K562 (cell line): ENCODE measurements around the gene RARA. TPM values are rescaled to one million over a fixed set of nuclear protein-coding genes. Genes with fewer than 3 reads are reported as not detected.

ENCODE experiments used
- ATAC-seq: fragments of 200-7000 bp; cut with Tn5 transposase; 3 replicates; pipeline ENCODE4 v1.9.1; 2020; ENCODE audit warnings: moderate library complexity
- BruUV-seq: library from RNA; stranded (reverse); fragments of 400-500 nt; replicated peaks from 2 replicates; lab custom pipeline; 2021; lab: Mats Ljungman, UMichigan
- CTCF ChIA-PET: fragments of 300-600 bp; formaldehyde crosslinking; extraction: SDS; loops from one replicate; lab custom pipeline; 2021; ENCODE audit warnings: low intra/inter-chr PET ratio; lab: Yijun Ruan, JAX
- POLR2A ChIA-PET: fragments of 300-600, 350-650 bp; sonication (Branson Sonifier 250); formaldehyde crosslinking; extraction: SDS; loops from one replicate; lab custom pipeline; 2021; ENCODE audit warnings: antibody characterized with exemption, inconsistent platforms; lab: Yijun Ruan, JAX
- DNase-seq, 4 experiments: peaks; one replicate each; pipeline versions ENCODE4 v3.0.0 to v3.0.0-alpha.2; 2011 to 2018; ENCODE audit warnings: low spot score in 3 of 4, mixed read lengths in 3 of 4; ENCODE audit errors: extremely low read depth in 1 of 4
- FAIRE-seq: peaks from 2 replicates; lab custom pipeline; 2011; peaks lifted over from hg19 to GRCh38; lab: Jason Lieb, UNC
- H2AFZ ChIP-seq: 2 replicates; pipeline ENCODE4 v1.6.0; 2011; ENCODE audit warnings: low read depth, low read length, control low read depth, inconsistent platforms
- H3K27ac ChIP-seq: fragments of 200-600 bp; 3 replicates; pipeline ENCODE4 v1.8.0; 2011; ENCODE audit warnings: low read depth, mild to moderate bottlenecking, control low read depth, inconsistent platforms, low read length, moderate library complexity, mixed read lengths; ENCODE audit errors: extremely low read depth
- H3K27me3 ChIP-seq, 2 experiments: fragments of 300-600 bp in 1 of 2; 2 replicates in 1 of 2; 3 replicates in 1 of 2; pipeline versions ENCODE4 v1.6.0 to v1.8.0; 2011; ENCODE audit warnings: inconsistent platforms in 2 of 2, low read length in 2 of 2, mild to moderate bottlenecking in 1 of 2, mixed read lengths in 1 of 2, moderate library complexity in 1 of 2; ENCODE audit not compliant: control insufficient read depth in 2 of 2, insufficient read depth in 2 of 2
- H3K36me3 ChIP-seq: fragments of 300-600 bp; 3 replicates; pipeline ENCODE4 v1.8.0; 2011; ENCODE audit warnings: mild to moderate bottlenecking, low read length, inconsistent platforms; ENCODE audit not compliant: control insufficient read depth, insufficient read depth
- H3K4me1 ChIP-seq, 2 experiments: fragments of 200-600 bp in 1 of 2; replicated peaks in 1 of 2; 2 replicates in 1 of 2; 3 replicates in 1 of 2; pipeline versions ENCODE4 v1.5.1 to v1.8.0; 2011; ENCODE audit warnings: inconsistent platforms in 2 of 2, low read length in 2 of 2, mild to moderate bottlenecking in 1 of 2, mixed read lengths in 1 of 2, moderate library complexity in 1 of 2; ENCODE audit not compliant: control insufficient read depth in 2 of 2, insufficient read depth in 2 of 2
- H3K4me2 ChIP-seq: 2 replicates; pipeline ENCODE4 v1.6.1; 2011; ENCODE audit warnings: low read length, control low read depth, inconsistent platforms, mixed read lengths; ENCODE audit not compliant: insufficient read depth
- H3K4me3 ChIP-seq: fragments of 200-600 bp; sonication (generic), shearing (Covaris generic); 2 replicates; pipeline ENCODE4 v1.5.1; 2016; ENCODE audit warnings: control low read depth, inconsistent platforms
- H3K79me2 ChIP-seq: fragments of 200-600 bp; 3 replicates; pipeline ENCODE4 v1.8.0; 2011; ENCODE audit warnings: low read length, inconsistent platforms; ENCODE audit not compliant: control insufficient read depth, insufficient read depth
- H3K9ac ChIP-seq, 2 experiments: 2 replicates each; pipeline versions ENCODE4 v1.6.0 to v1.6.1; 2011; ENCODE audit warnings: low read depth in 2 of 2, low read length in 2 of 2, control low read depth in 1 of 2, inconsistent platforms in 1 of 2, mild to moderate bottlenecking in 1 of 2, mixed read lengths in 1 of 2; ENCODE audit not compliant: insufficient read depth in 1 of 2
- H3K9me1 ChIP-seq: one replicate; pipeline ENCODE4 v1.6.0; 2011; ENCODE audit warnings: inconsistent platforms, mild to moderate bottlenecking, low read length, moderate library complexity; ENCODE audit not compliant: control insufficient read depth, insufficient read depth
- H3K9me3 ChIP-seq: replicated peaks from 2 replicates; pipeline ENCODE4 v1.5.1; 2011; ENCODE audit warnings: low read depth, low read length, inconsistent platforms; ENCODE audit not compliant: control insufficient read depth, insufficient read depth
- H4K20me1 ChIP-seq: replicated peaks from 2 replicates; pipeline ENCODE4 v1.6.1; 2011; ENCODE audit warnings: low read length, inconsistent platforms, mixed read lengths; ENCODE audit not compliant: control insufficient read depth, insufficient read depth
- CXXC5 ChIP-seq: fragments of 250-450 bp; sonication (Bioruptor Pico); IDR thresholded peaks from 2 replicates; pipeline ENCODE4 v1.8.0; 2022; ENCODE audit warnings: inconsistent platforms, mild to moderate bottlenecking, moderate library complexity
- ELF2 ChIP-seq: fragments of 250-450 bp; sonication (Bioruptor Pico); IDR thresholded peaks from 2 replicates; pipeline ENCODE4 v1.5.0; 2021; ENCODE audit warnings: mild to moderate bottlenecking
- HEY1 ChIP-seq: fragments of 250-450 bp; sonication (Bioruptor Pico); IDR thresholded peaks from 2 replicates; pipeline ENCODE4 v1.5.0; 2020; ENCODE audit warnings: mild to moderate bottlenecking, moderate library complexity, borderline replicate concordance
- KDM2B ChIP-seq: fragments of 250-450 bp; sonication (Bioruptor Pico); IDR thresholded peaks from 2 replicates; pipeline ENCODE4 v1.8.0; 2021; ENCODE audit warnings: mild to moderate bottlenecking, moderate library complexity
- MTA1 ChIP-seq: fragments of 450-650 bp; IDR thresholded peaks from 2 replicates; pipeline ENCODE4 v1.6.1; 2017; ENCODE audit warnings: borderline replicate concordance
- NFE2L1 ChIP-seq: fragments of 450-650 bp; IDR thresholded peaks from 2 replicates; pipeline ENCODE4 v1.6.1; 2016; ENCODE audit warnings: missing genetic modification characterization, low read depth, mild to moderate bottlenecking, missing compliant biosample characterization, moderate library complexity, borderline replicate concordance
- RBBP5 ChIP-seq: fragments of 200-600 bp; sonication (generic); IDR thresholded peaks from 2 replicates; pipeline ENCODE4 v1.6.1; 2012; ENCODE audit warnings: borderline replicate concordance, mild to moderate bottlenecking, low read length, control low read depth, inconsistent platforms; ENCODE audit not compliant: insufficient read depth, poor library complexity, severe bottlenecking
- TCF3 ChIP-seq: sonication (generic); formaldehyde crosslinking; IDR thresholded peaks from 2 replicates; pipeline ENCODE4 v1.4.0; 2020; ENCODE audit warnings: mild to moderate bottlenecking, missing genetic modification reagents
- ZNF184 ChIP-seq: sonication (generic); formaldehyde crosslinking; IDR thresholded peaks from 2 replicates; pipeline ENCODE4 v1.5.0; 2020; ENCODE audit warnings: missing genetic modification reagents
- WGBS: fragments of 100-300 bp; shearing (Covaris generic); methylation state at CpG from one replicate; pipeline ENCODE4 v1.1.6; 2016; ENCODE audit warnings: low coverage, mixed read lengths; ENCODE audit not compliant: insufficient coverage; ENCODE audit errors: missing lambda C conversion rate; 5-methylcytosine and 5-hydroxymethylcytosine counted together
- in situ Hi-C: fragments of 300-500 bp; cut with MboI; formaldehyde crosslinking; loops from 4 replicates; pipeline ENCODE4 v1.15.0; 2018; ENCODE audit warnings: inconsistent platforms, mixed read lengths
- intact Hi-C: fragments of 100-400 bp; cut with micrococcal nuclease; formaldehyde crosslinking; loops from 2 replicates; pipeline ENCODE4 v1.14.2; 2022
- polyA plus RNA-seq, 8 experiments: library from polyadenylated mRNA; depleted of rRNA in 4 of 8; stranded (reverse) in 5 of 8; unstranded in 3 of 8; fragments of >200 nt; fragmentation: Nextera tagmentation in 2 of 8; fragmentation: Illumina TruSeq in 1 of 8; extraction: Ambion mirVana in 2 of 8; extraction: Trizol in 1 of 8; gene quantifications; 2 replicates each; pipeline versions ENCODE4 v1.2.1 to v1.2.3, GENCODE V29; 2011 to 2014; ENCODE audit warnings: inconsistent platforms in 1 of 8, missing spikeins in 1 of 8
- total RNA-seq, 7 experiments: library from RNA; depleted of rRNA in 6 of 7; stranded (reverse); fragments of >200 nt in 6 of 7; fragmentation: Illumina TruSeq in 2 of 7; extraction: Trizol in 2 of 7; gene quantifications; 2 replicates each; pipeline versions ENCODE4 v1.2.1 to v1.2.3, GENCODE V29; 2011 to 2021; ENCODE audit warnings: low replicate concordance in 1 of 7
- TF ChIP-seq, protein P1 (sequence below): fragments of 450-650 bp; formaldehyde crosslinking; IDR thresholded peaks from 2 replicates; pipeline ENCODE4 v1.4.0; 2022; ENCODE audit warnings: mild to moderate bottlenecking, moderate library complexity
- TF ChIP-seq, protein P2 (sequence below), 2 experiments: fragments of 450-650 bp in 1 of 2; IDR thresholded peaks; 2 replicates each; pipeline ENCODE4 v1.6.1; 2011 to 2017; ENCODE audit warnings: low read depth in 2 of 2, antibody characterized with exemption in 1 of 2, borderline replicate concordance in 1 of 2, low read length in 1 of 2, mild to moderate bottlenecking in 1 of 2, mixed read lengths in 1 of 2; ENCODE audit not compliant: control insufficient read depth in 1 of 2
- TF ChIP-seq, protein P3 (sequence below): fragments of 250-450 bp; sonication (Bioruptor Pico); IDR thresholded peaks from 2 replicates; pipeline ENCODE4 v1.5.0; 2021; ENCODE audit warnings: mild to moderate bottlenecking, moderate library complexity

Gene RARA
- total and polyA plus RNA-seq, 9 of the 15 experiments (the other 6 are each of a cell fraction or from before 2014, with no cell fraction given), result 0.10 to 28.0 (median 7.9) TPM

DNA sequence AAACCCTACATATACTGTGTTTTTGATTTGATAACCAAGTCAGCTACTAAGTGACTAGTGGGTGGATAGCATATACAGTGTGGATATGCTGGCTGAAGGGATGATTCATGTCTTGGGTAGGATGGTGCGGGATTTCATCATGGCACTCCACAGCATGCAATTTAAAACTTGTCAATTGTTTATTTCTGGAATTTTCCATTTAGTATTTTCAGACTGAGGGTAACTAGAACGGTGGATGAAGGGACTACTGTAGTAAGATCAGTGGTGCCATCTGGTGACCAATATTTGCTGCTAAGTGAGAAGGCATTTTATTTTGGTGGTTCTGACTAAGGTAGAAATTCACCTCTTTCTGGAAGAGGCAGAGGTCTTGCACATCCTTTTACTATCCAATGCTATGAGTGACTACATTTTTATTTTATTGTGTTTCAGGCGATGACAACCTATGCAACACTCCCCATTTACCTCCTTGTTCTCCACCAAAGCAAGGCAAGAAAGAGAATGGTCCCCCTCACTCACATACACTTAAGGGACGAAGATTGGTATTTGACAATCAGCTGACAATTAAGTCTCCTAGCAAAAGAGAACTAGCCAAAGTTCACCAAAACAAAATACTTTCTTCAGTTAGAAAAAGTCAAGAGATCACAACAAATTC lies 18.2 kb upstream of the RARA start (continued):
- TF ChIP-seq NFE2L1, result no peak
- TF ChIP-seq KDM2B (CRISPR knock-in tag), result no peak

DNA sequence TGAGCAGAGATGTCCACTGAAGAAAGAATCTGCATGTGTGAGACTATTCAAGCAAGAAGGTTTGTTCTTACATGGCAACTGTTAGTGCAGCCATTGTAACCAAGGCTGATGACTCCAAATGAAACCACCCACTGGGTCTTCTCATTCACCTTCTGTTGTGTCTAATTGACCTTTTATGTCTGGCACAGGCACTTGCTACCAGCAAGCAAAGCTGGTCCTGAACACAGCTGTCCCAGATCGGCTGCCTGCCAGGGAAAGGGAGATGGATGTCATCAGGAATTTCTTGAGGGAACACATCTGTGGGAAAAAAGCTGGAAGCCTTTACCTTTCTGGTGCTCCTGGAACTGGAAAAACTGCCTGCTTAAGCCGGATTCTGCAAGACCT lies 17.7 kb upstream of the RARA start:
- Histone ChIP-seq H3K36me3 (peaks cover 70% of the 10 kb centered on the region), H3K4me3 (no peak overlapping the region), H3K79me2 (peaks cover 41% of the 10 kb centered on the region), H3K4me2 (no peak overlapping the region), H3K27ac (no peak overlapping the region), H3K27me3 (no peaks in the 10 kb centered on the region), H3K9me1 (no peaks in the 10 kb centered on the region), H4K20me1 (no peaks in the 10 kb centered on the region), H3K9me3 (no peaks in the 10 kb centered on the region), H2AFZ (no peak overlapping the region), H3K9ac (no peak overlapping the region), H3K4me1 (peaks cover 0 to 7% of the 10 kb centered on the region in 2 experiments; a peak in 2 of 5 replicates)
- POLR2A ChIA-PET, result interaction anchor here (0.6 to 1.5 kb wide), 4 partner anchors 9 to 247 kb away, joined by 3 to 5 read pairs (median 4); no protein-coding TSS in a partner anchor
- no peak for DNase-seq
- intact Hi-C loops, result no loop called here
- FAIRE-seq, result no peak
- no TSS peak for BruUV-seq
- no peak for ATAC-seq
- in situ Hi-C loops, result loop anchor here (5.0 to 25.0 kb wide), 2 partner anchors 179 to 279 kb away; partner anchors contain the start of gene CSF3
- 100% methylated on average over 2 of the region's 2 CpGs for WGBS
- CTCF ChIA-PET, result interaction anchor here (0.8 to 2.2 kb wide), 4 partner anchors 89 to 278 kb away, joined by 3 to 19 read pairs (median 10); no protein-coding TSS in a partner anchor
- TF ChIP-seq TCF3, result no peak
- TF ChIP-seq ELF2, result no peak
- no peak for TF ChIP-seq ZNF184
- TF ChIP-seq RBBP5, result no peak
- TF ChIP-seq, protein P1, sequence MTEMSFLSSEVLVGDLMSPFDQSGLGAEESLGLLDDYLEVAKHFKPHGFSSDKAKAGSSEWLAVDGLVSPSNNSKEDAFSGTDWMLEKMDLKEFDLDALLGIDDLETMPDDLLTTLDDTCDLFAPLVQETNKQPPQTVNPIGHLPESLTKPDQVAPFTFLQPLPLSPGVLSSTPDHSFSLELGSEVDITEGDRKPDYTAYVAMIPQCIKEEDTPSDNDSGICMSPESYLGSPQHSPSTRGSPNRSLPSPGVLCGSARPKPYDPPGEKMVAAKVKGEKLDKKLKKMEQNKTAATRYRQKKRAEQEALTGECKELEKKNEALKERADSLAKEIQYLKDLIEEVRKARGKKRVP (CRISPR knock-in tag), result no peak
- TF ChIP-seq, protein P2, sequence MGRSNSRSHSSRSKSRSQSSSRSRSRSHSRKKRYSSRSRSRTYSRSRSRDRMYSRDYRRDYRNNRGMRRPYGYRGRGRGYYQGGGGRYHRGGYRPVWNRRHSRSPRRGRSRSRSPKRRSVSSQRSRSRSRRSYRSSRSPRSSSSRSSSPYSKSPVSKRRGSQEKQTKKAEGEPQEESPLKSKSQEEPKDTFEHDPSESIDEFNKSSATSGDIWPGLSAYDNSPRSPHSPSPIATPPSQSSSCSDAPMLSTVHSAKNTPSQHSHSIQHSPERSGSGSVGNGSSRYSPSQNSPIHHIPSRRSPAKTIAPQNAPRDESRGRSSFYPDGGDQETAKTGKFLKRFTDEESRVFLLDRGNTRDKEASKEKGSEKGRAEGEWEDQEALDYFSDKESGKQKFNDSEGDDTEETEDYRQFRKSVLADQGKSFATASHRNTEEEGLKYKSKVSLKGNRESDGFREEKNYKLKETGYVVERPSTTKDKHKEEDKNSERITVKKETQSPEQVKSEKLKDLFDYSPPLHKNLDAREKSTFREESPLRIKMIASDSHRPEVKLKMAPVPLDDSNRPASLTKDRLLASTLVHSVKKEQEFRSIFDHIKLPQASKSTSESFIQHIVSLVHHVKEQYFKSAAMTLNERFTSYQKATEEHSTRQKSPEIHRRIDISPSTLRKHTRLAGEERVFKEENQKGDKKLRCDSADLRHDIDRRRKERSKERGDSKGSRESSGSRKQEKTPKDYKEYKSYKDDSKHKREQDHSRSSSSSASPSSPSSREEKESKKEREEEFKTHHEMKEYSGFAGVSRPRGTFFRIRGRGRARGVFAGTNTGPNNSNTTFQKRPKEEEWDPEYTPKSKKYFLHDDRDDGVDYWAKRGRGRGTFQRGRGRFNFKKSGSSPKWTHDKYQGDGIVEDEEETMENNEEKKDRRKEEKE (IDR thresholded peaks at IDR 0.05; ENCODE audit: borderline replicate concordance in 1 of 2, control insufficient read depth in 1 of 2, low read depth in 2 of 2, low read length in 1 of 2), result no peak
- no peak for TF ChIP-seq CXXC5 (CRISPR knock-in tag)
- TF ChIP-seq HEY1 (CRISPR knock-in tag), result no peak
- TF ChIP-seq MTA1, result no peak
- TF ChIP-seq, protein P3, sequence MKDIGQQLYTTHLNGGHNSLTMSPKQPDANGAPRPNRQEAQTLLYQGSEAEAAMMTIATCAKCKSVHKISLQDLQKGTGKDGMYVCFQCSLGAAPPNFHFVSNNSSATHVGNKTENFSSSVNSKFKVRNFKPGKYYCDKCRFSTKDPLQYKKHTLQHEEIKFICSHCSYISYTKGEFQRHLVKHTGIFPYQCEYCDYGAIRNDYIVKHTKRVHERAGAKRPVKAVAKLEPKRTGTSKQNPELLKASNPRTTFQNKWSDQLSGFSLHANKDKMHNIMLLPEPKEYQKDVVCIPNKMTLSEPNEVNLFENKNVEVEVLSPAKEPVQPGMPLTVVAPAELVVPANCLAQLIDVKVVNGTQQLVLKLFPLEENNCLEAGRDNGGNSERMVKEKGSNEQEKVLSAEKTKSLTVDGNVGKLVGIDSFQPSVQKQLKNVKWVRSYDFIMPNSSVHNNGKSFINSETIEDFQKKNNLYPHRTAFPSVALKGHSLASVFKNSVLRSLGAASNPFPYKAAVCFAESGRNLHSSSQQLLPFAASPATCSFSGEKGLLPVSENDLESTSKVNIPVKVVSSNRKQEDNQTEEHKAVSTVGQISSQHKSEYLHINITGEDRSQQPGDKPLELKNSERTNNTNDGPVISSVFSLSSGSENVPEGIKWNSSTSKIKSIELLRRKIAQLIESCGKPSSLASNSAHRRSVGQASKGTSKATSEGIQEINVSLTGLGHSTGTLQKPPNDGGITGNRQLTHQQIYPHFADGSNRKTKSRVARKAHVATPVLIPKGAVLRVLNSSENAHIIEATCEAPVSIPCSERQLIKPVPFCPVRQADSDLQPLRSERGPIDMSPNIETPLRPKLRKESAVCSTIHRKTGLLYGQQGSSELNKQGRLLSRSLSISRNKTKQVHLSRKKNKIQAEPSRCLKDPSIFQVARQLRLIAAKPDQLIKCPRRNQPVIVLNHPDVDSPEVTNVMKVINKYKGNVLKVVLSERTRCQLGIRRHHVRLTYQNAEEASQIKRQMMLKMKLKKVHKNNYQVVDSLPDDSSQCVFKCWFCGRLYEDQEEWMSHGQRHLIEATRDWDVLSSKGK (CRISPR knock-in tag), result no peak
